T-helper 9 cell (primary cell): Measurements from ENCODE around the gene CTU2.

Source experiments
- DNase-seq: peaks from one replicate; pipeline ENCODE4 v3.0.0-alpha.2; 2020

CTU2 gene

DNA sequence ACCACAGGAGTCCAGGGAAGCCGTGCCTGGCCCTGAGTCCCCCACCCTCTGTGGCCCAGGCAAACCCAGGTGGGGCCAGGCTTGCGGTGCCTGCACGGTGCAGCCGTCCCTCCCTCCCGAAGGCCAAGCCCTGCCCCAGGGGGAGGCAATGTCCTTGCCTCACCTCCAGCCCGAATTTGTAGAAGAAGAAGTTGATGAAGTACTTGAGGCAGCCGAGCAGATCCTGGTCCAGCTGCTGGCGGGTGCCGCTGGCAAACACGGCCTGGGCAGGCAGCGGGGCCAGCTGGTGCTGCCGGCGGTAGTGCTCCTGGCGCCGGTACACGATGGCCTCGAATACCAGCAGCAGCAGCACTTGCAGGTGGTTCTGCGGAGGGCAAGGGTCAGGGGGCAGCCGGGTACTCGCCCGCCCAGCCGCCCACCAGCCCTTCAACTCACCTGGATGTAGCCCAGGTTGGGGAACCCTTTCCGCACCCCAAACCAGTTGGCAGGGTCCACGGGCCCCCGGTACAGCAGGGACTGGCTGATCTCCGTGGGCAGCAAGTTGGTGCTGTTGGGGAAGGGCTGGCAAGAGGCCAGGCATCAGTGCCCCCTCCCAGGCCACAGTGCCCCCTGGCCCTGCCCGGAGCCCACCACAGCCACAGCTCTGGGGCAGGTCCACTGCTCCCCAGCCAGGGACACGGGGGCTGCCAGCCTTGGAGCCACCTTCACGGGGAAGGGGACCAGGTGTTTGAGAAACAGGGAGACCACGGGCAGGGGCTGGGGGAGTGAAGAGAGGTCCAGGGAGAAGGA is 26.1 kb downstream of the CTU2 start:
- DNase-seq, result no peak

DNA sequence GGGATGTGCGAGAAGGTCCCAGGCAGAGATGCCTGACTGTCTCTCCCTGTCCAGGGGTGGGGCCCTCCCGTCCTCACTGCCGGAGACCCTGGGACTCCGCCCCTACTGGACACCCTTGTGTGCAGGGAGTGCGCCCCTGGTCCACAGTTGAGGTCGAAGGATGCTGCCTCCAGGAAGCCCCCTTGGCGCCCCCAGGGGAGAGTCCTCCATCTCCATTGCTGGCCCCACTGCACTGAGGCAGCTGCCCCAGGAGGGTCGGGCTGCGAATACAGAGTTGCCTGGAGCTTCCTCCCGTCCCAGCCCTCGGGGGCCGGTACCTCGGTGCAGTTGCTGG is 26.6 kb downstream of the CTU2 start:
- no peak for DNase-seq

DNA sequence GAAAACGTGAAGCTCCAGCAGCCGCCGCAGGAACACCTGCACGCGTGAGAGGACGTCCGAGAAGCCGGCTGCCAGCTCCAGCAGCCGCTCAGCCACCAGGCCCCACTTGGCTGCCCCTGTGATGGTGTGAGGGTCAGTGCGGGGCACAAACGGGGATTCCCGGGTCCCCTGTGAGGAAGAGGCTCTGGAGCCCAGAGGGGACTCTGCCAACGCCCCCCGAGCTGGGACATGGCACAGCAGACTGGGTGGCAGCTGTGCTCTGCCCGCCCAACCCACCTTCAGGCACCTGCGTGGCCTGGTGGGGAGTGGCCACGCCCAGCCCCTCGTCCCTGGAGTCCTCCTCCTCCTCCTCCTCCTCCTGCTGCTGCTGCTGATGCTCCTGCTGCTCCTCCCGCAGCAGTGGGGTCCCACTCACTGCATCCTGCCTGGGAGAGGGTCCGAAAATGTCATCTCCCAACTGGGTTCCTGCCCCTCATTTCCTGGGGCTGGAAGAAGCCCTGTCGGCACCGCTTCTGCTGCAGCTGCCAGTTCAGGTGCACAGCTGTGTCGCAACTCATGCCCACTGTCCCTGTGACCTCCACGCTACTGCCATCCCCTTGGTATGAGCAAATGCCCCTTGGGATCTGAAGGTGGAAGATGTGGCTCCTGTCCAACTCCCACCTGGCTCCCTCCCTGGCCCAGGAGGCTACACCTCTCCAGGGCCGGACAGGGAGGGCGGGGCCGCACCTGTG is 27.5 kb downstream of the CTU2 start:
- no peak for DNase-seq

DNA sequence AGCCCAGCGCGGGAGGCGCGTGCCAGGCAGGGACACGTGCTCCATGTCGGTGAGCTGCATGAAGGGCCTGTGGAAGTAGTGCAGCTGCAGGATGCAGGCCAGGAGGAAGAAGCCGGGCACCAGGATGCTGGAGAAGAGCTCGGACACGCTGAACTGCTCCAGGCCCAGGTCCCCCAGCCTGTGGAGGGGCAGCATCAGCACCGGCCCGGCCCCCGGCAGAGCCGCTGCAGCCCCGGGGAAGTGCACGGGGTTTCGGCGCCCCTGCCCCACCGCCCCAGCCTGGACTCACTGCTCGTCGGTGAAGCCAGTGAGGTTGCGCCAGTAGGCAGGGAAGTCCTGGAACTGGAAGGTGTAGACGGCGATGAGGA is 28.0 kb downstream of the CTU2 start:
- no peak for DNase-seq

DNA sequence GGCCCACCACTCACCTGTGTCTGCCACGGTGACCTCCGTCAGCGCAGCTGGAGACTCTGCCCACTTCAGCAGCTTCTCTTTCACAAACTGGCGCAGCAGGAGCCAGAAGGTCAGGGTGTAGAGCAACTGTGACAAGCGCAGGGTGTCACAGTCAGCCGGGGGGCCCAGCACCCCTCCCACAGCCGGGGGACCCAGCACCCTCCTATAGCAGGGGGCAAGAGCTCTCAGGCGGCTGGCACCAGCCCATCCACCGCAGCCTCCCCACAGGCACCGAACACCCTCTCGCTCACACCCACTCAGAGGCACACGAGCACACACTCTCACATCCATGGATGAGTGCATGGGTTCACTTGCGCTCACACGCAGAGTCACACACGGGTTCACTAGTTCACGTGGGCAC is 28.8 kb downstream of the CTU2 start:
- no peak for DNase-seq

DNA sequence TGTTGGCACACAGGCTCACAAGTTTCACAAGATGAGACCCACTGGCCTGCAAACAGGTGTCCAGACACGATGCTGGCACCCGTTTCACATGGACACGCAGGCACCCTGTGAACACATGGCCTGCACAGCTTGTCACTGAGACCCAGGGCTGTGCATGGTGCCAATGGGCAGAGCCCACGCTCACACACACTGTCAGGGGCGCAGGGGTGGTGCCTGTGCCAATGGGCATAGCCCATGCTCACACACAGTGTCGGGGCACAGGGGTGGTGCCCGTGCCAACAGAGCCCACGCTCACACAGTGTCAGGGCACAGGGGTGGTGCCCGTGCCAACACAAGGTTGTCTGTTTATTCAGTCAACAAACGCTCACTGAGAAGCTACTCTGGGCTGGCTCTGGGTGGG is 29.3 kb downstream of the CTU2 start:
- DNase-seq, result no peak

DNA sequence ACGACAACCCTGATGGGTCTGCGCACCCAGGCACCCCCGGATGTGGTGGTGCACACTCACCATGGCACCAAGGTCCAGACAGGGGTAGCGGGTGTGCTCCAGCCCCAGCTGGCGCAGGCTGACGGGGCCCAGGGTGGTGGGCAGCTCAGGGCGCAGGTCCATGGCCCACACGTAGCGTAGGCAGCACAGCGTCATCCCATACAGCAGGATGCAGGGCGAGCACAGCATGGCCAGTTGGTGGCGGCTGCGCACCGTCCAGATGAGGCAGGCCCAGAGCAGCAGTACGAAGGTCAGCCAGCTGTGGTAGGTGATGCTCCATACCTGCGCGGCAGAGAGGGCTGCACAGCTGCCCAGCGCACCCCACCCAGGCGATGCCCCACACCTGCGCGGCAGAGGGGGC is 29.8 kb downstream of the CTU2 start:
- DNase-seq, result no peak

DNA sequence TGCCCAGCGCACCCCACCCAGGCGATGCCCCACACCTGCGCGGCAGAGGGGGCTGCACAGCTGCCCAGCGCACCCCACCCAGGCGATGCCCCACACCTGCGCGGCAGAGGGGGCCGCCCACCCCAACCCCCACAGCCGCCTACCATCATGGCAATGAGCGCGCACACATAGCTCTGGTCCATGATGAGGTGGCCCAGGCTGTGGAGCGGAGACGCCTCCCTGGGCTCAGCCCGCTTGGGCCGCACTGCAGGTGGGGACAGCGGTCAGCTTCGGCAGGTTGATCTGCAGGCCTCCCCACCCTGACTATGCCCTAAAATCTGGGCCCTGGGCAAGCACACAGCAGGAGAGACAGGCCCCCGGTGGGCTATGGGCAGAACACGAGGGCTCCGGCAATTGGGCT is 30.2 kb downstream of the CTU2 start:
- DNase-seq, result no peak

DNA sequence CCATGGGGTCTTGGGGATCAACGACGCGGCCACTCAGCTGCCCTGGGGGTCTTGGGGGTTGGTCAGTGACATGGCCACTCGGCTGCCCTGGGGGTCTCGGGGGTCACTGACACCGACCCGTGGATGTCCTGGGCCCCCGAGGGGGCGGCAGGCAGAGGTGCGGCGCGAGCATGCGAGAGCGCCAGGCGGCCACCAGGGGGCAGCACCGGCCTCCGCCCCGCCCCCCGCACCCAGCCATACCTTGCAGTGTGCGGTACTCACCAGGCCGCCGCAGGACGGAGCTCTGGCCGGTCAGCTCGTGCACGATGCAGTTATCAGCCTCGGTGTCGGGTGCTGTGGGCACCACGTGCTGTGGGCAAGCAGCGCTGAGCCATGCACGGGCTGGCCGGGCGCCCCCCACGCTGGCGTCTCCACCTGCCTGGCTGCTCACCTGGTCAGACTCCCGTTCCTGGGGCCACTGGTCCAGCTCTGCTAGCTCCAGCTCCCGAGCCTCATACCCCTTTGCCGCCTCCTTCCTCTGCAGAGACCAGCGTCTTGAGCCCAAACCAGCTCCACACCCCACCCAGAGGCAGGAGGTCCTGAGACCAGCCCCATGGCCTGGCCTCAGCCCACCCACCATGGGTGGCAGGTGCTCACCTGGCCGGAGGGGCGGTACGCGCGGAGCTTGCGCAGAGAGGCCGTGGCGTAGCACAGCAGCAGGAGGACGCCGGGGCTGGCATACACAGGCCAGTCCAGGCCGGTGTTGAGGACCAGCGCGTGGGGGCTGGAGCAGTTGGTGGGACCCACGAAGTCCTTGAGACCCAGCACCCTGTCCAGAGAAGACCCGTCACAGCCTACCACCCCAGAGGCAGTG is 31.2 kb downstream of the CTU2 start:
- DNase-seq, result peak; percentile 68

DNA sequence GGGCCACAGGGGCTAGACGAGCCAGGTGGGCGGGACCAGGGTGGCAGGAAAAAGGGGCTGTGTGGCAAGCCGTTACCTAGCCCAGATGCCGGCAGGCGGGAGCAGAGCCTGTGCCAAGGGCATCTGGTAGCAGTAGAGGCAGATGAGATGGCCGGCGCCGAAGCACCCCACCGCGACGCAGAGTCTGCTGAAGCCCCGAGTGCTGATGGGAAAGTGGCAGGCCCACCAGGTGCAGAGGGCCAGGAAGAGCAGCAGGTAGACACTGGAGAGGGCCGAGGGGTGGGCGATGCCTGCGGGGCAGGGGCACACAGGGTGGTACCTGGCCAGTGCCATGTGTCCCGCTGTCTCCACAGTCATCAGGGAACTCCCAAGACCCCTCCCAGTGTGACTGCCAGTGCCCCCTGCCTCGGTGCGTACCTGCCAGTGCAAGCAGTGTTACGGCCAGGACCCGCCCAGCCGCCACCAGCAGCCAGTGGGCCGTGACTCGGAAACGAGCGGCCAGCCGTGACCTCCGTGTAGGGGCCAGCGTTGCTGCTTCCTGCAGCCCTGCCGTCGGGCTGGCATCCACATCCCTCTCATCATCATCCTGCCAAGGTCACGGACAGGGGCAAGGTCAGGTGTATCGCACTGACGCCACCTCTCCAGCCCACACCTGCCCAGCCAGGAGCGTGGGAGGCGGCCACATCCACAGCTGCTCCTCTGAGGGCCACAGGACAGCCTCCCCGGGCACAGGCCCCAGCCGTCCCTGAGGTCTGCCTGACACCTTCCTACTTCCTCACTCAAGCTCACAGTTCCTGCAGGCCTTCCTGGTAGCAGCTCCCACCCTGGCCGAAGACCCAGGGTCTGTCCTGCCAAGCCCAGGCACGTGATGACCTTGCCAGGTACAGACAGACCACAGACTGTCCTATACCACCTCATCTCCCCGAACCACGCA is 32.1 kb downstream of the CTU2 start:
- DNase-seq, result no peak

DNA sequence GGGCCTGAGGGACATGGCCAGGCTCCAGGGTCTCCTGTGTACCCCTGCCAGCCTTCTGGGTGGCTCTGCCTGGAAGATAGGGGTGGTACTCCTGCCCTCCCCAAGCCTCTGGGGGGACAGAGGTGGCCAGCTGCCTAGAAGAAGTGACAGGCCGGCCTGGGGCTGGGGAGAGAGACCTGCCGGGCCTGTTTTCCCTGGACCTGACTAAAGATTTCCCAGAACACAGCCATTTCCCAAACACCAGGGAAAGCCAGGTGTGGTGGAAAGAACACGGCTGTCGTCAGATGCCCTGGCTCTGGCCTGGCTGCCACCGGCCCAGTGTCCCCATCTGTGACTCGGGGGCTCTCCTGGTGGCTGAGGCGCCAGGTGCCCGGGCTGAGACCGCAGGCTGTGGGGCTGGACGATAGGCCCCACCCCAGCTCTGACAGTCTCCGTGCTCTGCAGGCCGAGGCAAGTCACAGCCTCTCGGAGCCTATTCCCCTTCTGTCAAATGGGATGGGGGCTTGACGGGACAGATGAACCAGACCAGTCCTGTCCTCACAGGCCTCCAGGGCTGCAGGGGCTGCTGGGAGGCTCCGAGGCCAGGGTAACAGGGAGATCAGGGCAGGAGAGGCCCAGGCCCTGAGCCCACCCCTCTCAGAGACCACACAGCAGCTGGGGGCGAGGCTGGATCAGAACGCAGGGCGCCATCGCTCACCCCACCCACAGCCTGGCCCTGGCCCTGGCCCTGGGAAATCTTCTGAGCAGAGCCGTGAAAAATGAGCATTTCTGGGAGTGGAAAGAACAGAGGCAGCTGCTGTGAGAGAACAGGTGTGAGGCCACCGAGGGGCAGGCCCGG is 33.1 kb downstream of the CTU2 start:
- DNase-seq, result no peak

DNA sequence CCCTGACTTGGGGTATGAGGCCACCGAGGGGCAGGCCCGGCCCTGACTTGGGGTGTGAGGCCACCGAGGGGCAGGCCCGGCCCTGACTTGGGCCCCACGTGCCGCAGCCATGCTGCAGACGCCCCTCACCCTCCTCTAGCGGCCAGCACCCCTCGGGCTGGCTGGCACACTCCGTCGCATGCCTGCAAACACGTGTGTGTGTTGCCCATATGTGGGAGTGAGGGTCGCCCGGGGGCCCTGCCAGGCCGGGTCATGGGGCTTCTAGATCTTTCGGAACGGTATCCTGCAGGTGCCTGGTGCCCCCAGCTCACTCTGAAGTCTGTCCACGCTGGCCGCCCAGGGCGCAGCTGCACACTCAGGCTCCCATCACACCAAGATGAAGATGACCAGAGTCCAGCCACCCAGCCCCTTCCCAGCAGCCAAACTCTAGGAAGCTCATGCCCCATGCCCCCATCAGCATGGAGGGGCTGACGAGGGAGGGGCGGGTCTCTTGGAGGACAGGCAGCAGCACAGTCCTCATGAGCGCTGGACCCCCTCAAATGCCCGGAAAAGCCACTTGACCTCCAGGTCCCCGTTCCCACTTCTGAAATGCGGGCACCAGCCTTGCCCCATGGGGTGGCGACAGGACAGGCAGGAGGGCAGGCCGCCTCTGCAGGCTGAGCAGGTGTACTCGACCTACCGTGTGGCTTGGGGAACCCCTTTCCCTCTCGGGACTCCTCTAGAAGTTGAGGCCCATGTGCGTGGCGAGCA is 33.8 kb downstream of the CTU2 start:
- DNase-seq, result no peak

DNA sequence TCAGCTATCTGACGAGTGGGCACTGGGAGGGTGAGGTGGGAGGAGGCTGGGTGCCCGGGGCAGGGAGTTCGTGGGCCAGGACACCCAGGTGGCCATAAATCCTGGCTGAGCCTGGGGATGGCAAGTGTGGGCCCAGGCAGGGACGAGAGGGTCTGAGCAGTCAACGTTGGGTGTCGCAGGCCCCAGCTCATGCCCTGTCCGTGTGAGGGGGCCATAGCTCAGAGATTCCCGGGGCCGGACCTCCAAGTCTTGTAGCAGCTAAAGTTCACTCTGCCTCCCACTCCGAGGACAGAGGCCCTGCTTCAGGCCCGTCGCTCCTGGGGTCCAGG is 34.4 kb downstream of the CTU2 start:
- no peak for DNase-seq

DNA sequence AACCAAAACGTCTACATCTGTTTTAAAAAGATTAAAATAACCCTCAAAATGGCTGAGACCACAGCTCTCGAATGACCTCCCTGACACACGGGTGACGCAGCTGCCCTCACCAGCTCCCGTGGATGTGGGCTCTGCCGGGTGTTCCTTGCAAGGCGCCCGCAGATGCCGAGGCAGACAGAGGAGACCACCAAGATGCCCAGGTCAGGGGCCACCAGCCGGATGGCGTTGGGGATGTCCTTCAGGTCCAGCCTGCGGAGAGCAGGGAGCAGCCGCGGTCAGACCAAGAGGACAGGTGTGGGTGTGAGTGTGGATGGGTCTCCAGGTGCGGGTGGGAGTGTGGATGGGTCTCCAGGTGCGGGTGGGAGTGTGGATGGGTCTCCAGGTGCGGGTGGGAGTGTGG is 35.1 kb downstream of the CTU2 start:
- no peak for DNase-seq

DNA sequence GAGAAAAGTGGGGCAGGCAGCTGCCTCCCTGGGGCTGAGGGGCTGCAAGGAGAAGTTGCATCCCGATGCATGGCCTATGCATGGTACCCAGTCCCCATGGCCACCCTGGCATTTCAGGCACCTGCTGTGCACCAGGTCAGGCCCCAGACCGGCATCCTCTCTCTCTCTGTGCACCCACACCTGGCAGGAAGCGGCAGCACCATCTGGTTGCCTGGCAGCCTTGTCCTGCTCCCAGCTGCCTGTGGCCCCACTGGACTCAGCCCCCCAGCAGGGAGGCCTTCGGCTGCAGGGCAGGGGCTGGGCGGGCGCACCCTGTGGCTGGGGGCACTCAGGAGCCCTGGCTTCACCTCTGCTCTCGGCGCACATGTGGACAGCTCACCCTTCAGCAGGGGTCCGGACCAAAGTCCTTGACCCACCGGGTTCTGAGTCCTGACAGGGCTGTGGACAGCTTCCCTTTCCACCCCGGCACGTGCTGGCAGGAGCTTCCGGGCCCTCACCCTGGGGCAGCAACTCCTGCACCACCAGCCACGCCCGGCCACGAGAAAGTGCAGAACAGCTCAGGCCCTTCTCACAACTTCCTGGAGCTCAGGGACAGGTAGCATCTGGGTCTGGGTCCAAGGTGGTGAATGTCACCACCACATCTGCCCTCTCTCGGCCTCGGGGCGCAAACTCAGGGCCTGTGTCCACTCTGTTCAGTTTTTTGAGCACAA is 36.7 kb downstream of the CTU2 start:
- DNase-seq, result no peak

DNA sequence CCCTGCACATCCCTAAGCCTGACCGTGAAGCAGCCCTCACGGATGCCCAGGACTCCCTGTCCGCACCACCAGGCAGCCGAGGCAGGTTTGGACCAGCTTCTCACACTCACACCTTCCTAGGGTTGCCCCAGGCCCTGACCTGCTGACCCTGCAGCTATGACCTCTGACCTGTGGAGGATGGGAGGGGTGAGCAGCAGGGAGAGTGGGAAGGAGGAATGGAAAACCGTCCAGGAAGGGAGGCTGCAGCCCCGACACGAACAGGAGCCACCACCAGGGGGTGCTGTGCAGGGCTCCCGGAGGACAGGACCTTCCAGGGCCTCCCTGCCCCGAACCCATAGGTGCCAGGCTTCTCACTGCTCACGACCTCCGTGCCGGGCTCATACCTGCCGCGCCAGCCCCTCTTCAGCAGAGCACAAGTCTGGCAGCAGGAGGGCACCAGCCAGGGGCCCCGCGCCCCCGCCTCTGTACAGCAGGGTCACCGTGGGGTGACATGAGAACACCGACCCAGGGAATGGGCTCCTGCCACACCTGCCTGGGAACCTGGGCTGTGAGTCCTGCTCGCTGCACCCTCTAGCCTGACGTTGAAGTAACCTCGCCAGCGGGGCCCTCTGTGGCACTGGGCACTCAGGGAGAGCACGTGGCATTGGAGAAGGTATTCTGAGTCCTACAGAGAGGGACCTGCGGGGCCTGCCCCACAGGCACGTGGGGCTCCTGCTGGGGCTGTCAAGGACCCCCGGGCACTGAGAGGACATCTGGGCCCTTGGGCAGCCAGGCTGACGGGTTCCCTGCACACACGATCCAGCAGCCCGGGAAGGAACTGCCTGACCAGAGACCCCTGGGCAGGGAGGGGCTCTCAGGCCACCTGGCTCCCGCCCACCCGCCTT is 37.6 kb downstream of the CTU2 start:
- peak; percentile 77 for DNase-seq

DNA sequence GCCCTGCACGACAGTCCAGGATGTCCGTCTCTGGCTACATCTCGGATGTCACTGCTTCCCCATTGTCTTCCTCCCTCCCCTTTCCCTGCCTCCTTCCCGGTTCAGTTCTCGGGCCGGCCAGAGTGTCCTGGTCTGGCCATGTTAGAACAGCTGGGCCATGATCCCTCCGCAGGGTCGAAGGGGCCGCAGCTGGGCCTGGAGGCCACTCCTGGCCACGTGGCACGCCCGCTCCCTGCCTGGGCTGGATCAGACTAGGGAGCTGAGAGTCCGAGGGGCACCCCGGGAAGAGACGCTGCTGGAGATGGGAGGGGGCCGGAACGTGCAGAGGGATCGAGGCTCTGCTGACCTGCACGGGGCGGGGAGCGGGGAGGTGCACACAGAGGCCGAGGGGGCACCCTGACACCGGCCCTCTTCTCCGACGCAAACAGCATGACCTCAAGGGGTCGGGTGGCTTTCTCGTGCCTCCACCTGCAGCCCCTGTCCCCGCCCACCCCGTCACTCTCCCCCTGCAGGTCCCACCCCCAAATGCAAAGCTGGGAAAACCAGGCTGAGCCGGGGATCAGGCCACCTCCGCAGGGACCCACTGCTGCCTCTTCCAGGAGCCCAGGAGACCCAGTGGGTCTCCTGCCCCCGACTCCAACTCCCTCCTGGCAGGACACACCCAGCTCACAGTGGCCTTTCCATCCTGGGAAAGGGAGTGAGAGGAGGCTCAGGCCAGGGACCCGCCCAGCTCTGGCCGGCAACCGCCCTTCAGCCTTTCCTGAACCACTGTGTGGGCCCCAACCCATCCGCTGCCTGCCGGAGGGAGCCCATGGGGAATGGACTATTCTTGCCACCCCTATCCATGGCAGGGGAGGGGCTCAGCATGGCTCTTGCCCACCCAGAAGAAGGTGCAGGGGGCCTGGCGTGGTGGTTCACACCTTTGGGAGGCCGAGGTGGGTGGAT is 38.5 kb downstream of the CTU2 start:
- no peak for DNase-seq

DNA sequence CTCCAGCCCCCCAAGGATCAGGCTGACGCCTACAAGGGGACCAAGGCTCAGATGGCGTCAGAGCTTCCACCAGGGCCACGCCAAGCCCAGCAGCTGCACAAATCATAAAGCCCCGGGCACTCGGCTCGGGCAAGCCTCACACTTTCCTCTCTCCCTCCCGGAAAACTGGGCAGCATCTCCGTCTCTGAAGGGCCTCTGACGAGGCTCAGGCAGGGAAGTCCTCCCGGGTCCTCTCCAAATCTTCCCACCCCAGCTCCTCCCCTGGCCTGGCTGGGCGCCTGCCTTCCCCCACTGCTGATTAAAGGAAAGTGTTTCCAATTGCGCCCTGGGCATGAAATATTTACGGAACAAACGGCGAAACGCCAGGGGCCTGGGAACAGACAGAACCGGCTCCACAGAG is 40.2 kb downstream of the CTU2 start:
- no peak for DNase-seq
